BJ (cell line): Measurements from ENCODE around the gene PEMT. TPM values are rescaled to one million over a fixed set of nuclear protein-coding genes. Genes with fewer than 3 reads are reported as not detected.

Experiments used
- CTCF ChIA-PET: fragments of 350-600 bp; formaldehyde crosslinking; extraction: SDS; loops from one replicate; lab custom pipeline; 2021; ENCODE audit warnings: antibody characterized with exemption, inconsistent platforms; lab: Yijun Ruan, JAX
- POLR2A ChIA-PET: fragments of 300-600 bp; sonication (Branson Sonifier 250); formaldehyde crosslinking; extraction: SDS; loops from one replicate; lab custom pipeline; 2021; ENCODE audit warnings: antibody characterized with exemption; lab: Charles Lee
- DNase-seq: peaks from one replicate; pipeline ENCODE4 v3.0.0-alpha.2; 2011; ENCODE audit warnings: low read depth
- H3K27me3 ChIP-seq: 2 replicates; pipeline ENCODE4 v1.6.0; 2011; ENCODE audit warnings: low read length; ENCODE audit not compliant: control insufficient read depth, insufficient read depth
- H3K36me3 ChIP-seq: 2 replicates; pipeline ENCODE4 v1.5.1; 2011; ENCODE audit warnings: low read length; ENCODE audit not compliant: control insufficient read depth, insufficient read depth
- H3K4me3 ChIP-seq: 2 replicates; pipeline ENCODE4 v1.5.1; 2011; ENCODE audit warnings: low read depth, mild to moderate bottlenecking, control low read depth, low read length
- polyA plus RNA-seq: library from polyadenylated mRNA; depleted of rRNA; stranded (reverse); fragments of >200 nt; gene quantifications from 2 replicates; pipeline ENCODE4 v1.2.3, GENCODE V29; 2011
- TF ChIP-seq, protein P1 (sequence below): IDR thresholded peaks from 2 replicates; pipeline ENCODE4 v1.5.1; 2011; ENCODE audit warnings: low read depth, mild to moderate bottlenecking, control low read depth, inconsistent platforms, low read length, moderate library complexity; ENCODE audit not compliant: insufficient read depth

The PEMT gene
- polyA plus RNA-seq, 1 experiment = 50.7 TPM

DNA sequence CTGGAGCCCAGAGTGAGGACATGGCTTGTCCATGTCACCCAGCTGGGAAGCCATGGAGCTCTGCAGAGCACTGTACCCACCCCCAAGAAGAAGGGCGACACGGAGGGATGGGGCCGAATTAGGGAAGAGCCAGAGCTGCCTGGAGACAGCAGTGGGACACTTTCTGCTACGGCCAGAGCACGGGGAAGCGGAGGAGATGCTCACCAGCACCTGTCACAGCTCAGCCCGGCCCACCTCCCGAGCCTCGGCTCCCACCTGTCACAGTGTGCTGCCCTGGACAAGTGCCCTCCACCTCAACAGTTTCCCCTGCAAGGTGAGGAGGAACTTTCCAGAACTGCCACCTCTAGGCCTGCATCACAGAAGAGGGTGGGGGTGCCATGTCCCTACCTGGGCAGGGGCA is 36.4 kb downstream of the PEMT start:
- POLR2A ChIA-PET = no interaction called here
- Histone ChIP-seq H3K4me3 (no peak overlapping the region), H3K27me3 (no peaks in the 10 kb centered on the region), H3K36me3 (no peaks in the 10 kb centered on the region)
- TF ChIP-seq, protein P1, sequence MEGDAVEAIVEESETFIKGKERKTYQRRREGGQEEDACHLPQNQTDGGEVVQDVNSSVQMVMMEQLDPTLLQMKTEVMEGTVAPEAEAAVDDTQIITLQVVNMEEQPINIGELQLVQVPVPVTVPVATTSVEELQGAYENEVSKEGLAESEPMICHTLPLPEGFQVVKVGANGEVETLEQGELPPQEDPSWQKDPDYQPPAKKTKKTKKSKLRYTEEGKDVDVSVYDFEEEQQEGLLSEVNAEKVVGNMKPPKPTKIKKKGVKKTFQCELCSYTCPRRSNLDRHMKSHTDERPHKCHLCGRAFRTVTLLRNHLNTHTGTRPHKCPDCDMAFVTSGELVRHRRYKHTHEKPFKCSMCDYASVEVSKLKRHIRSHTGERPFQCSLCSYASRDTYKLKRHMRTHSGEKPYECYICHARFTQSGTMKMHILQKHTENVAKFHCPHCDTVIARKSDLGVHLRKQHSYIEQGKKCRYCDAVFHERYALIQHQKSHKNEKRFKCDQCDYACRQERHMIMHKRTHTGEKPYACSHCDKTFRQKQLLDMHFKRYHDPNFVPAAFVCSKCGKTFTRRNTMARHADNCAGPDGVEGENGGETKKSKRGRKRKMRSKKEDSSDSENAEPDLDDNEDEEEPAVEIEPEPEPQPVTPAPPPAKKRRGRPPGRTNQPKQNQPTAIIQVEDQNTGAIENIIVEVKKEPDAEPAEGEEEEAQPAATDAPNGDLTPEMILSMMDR = no peak
- CTCF ChIA-PET = interaction anchor here (4.4 kb wide), 1 partner anchor 13 kb away, joined by 29 read pairs; no protein-coding TSS in a partner anchor
- DNase-seq = no peak

DNA sequence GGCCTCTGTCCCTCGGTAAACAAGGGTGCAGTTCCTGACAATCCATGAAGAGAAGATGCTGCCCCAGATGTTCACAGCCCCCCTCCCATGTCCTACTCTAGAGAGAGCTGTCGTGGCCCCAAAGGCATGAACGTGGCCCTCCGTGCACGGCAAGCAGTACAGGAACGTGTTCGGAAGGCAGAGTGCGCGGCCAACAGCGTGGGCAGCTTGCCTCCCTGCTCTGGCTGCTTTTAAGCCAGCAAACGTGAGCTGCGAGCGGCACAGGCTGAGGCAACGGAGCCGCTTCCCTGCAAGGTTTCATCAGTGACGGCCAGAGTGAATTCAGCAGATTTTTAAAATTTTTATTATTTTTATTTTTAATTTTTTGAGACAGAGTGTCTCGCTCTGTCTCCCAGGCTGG is 37.2 kb downstream of the PEMT start:
- POLR2A ChIA-PET = no interaction called here
- TF ChIP-seq, protein P1 = no peak
- no peak overlapping the region for H3K4me3 ChIP-seq
- H3K27me3 ChIP-seq = no peaks in the 10 kb centered on the region
- H3K36me3 ChIP-seq = no peaks in the 10 kb centered on the region
- CTCF ChIA-PET = interaction anchor here (4.4 kb wide), 1 partner anchor 14 kb away, joined by 29 read pairs; no protein-coding TSS in a partner anchor
- DNase-seq = no peak

DNA sequence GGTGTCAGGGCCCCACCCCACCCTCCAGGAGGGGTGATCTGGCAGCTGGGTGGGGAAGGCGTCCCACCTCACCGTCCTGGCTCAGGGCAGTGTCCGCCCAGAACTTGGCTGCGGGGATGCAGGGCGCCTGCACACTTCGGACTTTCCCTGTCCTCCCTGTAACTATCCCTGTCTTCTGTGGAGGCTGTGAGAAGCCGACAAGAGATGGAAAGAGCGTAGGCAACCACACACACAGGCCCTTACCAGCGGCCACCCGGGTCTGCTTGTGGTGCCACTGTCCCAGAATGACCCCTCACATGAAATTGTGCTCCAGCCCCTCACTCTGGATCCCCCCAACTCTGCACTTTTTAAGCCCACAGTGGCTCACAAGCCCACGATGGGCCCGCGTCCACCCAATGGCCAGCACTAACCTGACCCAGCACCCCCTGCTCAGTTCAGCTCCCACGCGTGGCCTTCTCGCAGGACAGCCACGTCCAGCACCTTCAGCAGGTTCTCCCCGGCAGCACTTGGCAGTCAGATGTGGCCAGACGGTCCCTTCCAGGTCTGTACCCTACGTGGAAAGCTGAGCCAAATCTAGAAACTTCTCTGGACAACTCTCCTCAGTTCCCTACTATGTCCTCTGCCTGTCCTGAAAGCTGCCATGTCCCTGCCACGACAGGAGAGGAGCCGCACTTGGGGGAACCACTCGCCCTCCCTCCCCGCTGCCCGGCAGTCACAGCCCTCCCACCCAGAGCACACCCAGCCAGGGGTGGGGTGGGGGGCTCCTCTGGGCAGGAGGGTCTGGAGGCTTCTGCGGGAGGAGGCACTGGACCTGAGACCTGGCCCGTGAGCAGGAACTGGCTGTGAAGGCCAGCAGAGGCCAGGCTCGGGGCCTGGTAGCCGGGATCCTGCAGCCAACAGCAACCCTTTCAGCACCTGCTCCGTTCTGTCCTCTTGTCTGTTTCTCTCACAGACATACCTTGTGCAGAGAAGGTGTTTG is 38.0 kb downstream of the PEMT start:
- DNase-seq = no peak
- ChIA-PET CTCF (interaction anchor here (2.0 kb wide), 1 partner anchor 15 kb away, joined by 7 read pairs; no protein-coding TSS in a partner anchor), POLR2A (no interaction called here)
- no peak overlapping the region for H3K4me3 ChIP-seq
- TF ChIP-seq, protein P1 = no peak
- no peaks in the 10 kb centered on the region for H3K27me3 ChIP-seq
- no peaks in the 10 kb centered on the region for H3K36me3 ChIP-seq

DNA sequence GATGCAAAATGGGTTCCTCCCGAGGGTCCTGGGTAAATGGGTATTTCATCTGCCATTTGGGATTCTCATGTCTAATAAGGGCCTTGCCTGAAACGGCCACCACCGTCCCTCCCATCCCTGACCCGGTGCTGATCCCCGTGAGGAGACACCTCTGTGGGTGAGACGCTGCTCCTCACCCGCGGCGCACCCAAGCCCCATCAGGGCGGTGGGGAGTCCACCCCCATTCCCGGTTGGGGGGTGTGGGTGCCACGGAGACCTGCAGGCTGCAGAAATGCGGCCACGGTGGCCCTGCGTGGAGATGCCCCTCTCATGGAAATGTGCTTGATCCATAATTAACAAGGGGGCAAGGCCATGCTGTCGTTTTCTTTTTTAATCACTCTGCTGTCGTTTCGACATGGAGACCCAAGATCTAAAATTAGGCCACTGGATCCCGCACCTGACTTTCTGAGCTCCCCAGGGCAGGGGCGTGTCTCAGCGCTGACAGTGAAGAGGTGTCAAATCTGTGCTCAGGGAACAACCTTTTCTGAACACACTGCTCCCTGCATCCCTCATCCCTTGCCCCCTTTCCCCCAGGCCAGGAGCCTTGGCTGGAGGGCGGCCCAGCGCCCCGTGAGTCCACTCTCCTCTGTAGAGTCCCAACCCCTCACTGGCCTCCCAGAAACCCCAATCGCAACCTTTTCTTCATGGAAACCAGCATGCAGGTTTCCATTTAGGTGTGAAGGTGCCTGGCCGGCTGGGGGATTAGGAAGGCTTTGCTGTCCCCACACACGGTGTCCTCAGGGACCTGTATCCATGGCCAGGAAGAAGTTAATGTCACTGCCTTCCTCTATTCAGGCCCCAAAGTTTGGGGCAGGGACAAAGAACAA is 38.9 kb downstream of the PEMT start:
- POLR2A ChIA-PET = no interaction called here
- H3K27me3 ChIP-seq = no peaks in the 10 kb centered on the region

More for the DNA sequence above, 38.9 kb downstream of the PEMT start:
- no peak for DNase-seq
- CTCF ChIA-PET = interaction anchor here (2.0 kb wide), 1 partner anchor 16 kb away, joined by 7 read pairs; no protein-coding TSS in a partner anchor
- no peak overlapping the region for H3K4me3 ChIP-seq
- H3K36me3 ChIP-seq = no peaks in the 10 kb centered on the region
- TF ChIP-seq, protein P1 = no peak
